ENCODE results near the gene SMIM22.

The SMIM22 gene

DNA sequence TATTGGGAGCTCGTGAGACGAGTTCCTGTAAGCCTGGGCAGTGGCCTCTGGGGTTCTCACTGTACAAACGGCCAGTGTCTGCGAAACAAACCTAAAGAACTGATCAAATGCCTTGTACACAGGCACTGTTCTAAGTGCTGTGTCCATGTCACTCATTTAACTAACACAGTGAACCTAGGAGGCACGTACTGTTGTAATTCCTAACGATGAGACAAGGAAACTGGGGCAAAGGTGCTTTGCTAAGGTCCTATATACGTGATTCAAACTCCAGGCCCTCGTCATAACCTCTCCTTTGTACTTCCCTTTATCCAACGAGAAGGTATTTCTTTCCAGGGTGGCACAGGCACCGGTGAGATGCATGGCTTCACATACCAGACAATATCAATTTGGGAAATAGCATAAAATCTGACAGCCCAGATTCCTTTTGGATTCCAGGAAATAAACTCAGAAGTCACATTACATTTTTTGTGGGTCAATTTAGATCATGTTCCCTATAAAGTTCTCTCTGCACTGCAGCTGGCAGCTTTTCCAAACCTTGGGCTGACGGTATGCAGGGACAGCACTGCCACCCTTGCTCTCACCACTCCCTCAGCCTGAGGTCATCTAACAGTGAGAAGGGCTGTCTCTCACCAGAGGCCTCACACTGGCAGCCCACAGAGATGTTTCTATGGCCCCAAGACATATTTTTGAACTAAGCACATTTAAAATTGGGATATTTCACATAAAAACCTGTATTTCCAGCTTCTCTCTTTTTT lies 33.6 kb downstream of the SMIM22 start:
- DNase-seq, result no peak

DNA sequence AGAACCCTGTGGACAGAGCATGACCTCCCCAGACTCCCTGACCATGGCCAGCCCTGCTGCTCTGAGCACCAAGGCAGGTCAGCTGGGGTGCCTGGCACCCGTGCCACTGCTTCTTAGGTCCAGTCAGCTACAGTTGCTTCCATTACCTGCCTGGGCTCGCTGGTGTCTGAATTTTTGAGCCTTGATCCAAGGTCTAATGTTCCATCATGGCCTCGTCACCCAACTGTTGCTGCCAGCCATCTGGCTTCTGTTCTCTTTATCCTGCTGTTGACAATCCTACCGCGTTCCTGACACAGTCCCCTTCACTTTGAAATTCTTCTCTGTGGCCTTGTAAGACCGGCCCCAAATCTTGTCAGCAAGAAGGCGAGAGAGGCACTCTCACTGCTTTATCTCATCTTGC lies 35.2 kb downstream of the SMIM22 start:
- no peak for DNase-seq

DNA sequence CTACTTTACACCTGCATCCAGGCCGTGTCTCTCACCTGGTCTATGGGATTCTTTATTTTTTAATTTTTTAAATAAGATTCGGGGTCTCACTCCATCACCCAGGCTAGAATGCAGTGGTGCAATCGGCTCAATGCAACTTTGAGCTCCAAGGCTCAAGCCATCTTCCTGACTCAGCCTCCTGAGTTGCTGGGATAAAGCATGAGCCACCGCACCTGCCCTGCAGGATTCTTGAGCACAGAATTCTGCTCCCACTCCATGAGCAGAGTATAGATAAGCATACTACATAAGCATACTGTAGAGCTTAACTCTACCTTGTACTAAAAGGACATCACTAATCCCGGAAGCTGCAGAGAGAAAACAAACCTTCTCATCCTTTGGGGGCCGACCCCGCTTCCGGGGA lies 36.4 kb downstream of the SMIM22 start:
- no peak for DNase-seq

DNA sequence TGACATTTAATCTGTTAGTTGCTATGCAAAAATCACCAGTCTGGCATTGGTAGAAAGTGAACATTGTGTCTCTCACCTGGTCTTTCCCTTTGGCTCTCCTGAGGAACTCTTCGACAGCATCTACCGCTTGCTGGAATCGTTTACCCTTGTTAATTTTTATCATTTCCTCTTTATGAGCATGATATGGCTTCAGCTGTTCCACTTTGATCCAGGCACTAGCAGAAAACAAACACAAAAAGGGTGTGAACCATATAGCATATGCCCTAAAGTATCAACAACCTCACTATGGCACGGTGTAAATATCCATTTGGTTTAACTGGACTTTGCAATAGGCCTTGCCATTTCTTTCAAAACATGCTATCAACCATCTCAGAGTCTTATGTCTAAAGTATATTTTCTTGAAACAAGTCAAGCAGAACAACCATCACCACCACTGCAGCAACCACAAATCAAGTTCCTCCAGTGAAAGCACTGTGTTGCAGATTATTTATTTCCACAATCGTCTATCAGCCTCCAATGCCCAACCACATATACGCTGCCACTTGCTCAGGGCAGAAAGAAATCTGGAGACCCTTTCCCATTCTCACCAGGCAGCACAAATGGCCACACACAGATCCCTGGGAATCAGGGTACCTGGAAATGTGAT lies 37.7 kb downstream of the SMIM22 start:
- no peak for DNase-seq

DNA sequence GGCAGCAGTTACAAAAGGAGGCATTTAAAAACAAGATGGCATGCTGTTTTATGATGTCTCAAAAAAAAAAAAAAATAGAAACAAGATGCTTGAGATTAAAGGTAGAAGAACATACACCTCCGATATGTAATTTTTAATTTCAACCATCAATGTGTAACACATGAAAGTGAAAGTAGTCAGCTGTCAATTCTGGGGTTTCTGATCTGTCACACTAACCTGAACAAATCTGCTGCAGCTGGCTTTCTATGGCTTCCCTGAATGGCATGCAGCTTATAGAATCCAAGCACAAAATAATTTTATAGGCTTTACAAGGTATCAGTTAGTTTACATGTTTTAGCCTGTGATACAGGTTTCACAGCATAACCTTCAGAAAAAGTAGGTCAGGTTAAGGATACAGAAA lies 38.4 kb downstream of the SMIM22 start:
- DNase-seq, result no peak

DNA sequence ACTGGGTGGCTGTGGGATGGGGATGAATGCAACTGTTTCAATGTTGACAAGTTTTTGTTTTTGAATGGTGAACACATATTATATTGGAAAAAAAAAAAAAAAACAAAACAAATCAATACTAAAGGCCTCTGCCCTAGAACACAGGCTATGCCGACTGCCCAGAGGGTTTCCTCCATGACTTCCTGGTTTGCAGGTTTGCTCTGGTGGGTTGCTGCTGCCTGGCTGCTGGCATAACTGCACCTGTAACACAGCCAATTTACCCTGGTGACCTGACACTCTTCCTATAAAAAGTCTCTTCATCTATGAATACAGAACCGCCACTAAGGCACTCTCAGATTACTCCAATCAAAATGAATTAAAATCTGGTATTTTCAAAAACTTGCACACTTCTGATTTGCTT lies 41.6 kb downstream of the SMIM22 start:
- no peak for DNase-seq

DNA sequence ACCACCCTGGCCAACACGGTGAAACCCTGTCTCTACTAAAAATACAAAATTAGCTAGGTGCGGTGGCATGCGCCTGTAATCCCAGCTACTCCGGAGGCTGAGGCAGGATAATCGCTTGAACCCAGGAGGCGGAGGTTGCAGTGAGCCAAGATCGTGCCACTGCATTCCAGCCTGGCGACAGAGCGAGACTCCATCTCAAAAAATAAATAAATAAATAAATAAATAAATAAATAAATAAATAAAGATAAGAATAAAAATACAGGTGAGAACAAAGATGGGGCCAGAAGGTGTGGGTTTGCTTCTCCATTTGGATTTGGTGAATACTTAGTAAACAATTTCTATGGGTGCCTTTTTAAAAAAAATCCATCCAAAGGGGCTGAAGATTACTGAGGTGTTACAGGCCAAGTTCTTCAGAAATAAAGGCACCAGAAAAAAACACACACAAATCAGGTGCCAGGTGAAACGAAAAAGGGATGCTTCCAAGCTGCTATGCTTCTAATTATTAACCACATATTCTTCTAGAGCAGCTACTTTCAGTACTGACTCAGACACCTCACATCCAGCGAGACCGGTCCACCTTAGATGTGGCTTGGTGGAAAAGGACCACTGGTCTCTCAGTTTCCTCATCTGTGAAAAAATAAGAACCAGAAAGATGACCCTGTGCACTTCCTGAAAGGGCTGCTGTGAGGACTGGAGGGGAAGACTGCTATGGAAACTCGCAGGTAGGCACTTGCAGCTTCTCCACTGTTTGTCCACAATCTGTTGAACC lies 42.7 kb downstream of the SMIM22 start:
- DNase-seq, result no peak

DNA sequence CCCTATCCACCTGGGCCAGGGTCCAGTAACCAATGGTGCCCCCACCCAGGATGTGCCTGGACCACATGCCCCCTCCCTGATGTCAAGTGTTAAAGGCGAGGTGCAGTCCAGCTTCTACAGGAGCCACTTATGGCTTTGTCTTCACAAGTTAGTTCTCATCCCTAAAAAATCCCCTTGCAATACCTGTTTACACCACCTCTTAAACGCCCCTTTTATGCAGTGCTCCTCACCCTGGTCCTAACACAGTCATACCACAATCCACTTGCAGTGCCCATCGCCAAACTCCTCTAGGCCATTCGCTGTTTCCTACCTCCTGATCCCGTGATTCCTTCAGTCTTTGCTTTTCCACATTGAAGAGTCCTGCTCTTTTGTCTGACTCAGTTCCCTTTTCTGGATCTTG lies 44.8 kb downstream of the SMIM22 start:
- DNase-seq, result no peak

DNA sequence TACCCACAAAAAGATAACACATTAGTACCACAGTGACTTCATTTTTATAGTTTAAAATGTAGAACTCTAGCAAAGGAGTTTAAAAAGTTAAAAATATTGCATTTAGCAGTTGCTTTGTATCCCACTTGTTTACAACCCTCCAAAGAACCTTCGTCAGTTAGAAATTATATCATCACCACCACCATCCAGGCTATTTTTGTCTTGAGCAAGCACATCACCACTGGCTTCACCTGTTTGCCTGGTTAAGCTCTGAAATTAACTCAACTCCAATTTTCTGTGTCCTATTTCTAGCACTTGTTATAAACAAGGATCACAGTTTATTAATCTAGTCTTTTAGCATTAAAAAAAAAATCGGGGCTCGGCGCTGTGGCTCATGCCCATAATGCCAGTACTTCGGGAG lies 45.8 kb downstream of the SMIM22 start:
- no peak for DNase-seq

Data from RPMI8226 (cell line).